NOMO-1 (cell line): ENCODE results near the gene C12orf60.
A peak's percentile ranks its signal among the peaks of the same experiment; 100 is the strongest.

ENCODE experiments used
- DNase-seq, 2 experiments: peaks; one replicate each; lab custom pipeline; 2025; ENCODE audit not compliant: unreplicated experiment in 2 of 2; lab: John Stamatoyannopoulos, UW

Gene C12orf60

GRCh38 chr12:14776236-14776961 is 27.1 kb upstream of the C12orf60 start:
- DNase-seq = peak in 1 of 2 experiments; percentile 20

DNA sequence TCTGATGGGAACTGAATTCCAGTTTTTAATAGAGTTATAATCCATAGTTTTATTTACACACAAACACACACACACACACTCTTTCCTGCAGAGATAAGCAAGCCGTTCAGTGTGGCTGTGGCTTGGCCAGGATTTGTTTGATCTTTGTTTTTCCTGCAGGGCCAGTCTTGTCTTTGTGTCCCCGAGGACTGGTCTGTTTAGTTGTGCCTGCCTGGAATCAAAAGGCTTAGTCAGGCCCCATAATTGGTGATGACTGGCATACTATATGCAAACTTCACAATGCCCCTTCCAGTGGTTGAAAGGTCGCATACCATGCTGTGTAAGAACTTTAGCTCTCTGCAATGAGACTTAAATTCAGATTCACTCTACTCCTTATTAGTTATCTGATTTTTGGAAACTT is 26.2 kb upstream of the C12orf60 start:
- DNase-seq = no peak

DNA sequence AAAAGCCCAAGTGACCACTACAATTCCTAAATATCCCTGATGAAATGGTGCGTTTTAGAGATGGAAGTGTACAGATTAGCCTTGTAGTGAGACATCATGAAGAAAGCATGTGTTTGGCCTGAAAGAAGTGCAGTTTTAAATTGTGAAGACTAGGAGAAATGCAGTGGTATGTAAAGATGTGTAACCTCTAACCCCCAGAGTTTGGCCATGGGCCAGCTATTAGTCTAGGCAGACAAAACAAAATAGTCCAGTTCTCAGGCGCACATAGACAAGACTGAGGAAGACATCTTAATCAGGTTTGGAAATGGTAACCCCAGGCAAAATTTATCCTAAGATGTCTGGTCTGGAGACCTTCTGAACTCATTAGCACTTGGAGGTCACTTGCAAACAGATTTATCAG is 23.6 kb upstream of the C12orf60 start:
- no peak for DNase-seq

GRCh38 chr12:14780859-14781258 is 22.6 kb upstream of the C12orf60 start:
- no peak for DNase-seq

DNA sequence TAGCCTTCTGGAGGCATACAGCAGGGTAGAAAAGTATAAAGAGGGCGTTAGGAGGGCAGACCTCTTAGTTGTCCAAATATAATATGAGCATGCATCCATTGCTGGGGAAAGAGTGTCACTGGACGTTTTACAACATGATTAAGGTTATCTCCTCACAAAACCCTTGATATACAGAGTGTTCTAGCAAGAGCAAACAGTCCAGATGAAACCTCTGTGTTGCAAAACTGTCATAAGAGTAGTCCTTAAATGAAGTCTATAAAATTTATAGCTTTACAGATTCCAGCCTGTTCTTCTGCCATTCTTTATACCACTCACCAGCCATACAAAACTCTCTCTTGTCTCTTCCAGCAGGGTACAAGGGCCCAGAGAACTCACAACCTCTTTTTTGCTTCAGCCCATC is 21.9 kb upstream of the C12orf60 start:
- no peak for DNase-seq

GRCh38 chr12:14782756-14783155 is 20.7 kb upstream of the C12orf60 start:
- no peak for DNase-seq

DNA sequence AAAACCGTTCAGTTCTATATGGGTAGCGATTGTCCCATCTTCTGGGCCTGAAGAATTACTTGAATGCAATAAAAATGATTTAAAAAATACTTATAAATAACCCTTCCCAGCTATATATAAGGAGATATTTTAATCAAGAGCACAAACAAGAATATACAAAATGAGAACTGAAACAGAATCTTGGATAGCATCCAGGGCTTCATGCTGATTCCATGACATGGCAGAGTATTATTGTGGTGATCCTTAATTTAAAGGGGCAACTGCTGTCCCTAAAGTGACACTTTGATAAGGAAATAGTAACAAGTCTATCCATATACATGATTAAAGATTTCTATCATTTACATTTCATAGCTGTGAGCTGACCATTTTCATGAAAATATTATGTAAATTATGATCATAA is 19.0 kb upstream of the C12orf60 start:
- DNase-seq = no peak

DNA sequence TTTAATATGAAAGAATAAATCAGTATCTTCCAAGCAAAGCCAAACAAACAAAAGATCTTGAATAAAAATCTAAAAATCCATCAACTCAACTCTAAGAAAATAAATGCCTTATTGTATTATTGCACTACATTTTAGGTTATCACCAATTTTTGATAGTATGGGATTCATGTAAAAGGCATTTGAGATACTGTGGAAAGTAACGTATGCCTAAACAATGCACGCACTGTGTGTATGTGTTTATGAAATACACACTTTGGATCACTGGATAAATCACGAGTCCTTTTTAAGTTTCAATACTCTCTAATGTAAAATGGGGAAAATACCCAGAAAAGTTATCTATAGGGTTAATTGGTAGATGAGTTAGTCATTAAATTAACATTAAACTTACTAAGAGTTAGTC is 17.9 kb upstream of the C12orf60 start:
- DNase-seq = no peak

DNA sequence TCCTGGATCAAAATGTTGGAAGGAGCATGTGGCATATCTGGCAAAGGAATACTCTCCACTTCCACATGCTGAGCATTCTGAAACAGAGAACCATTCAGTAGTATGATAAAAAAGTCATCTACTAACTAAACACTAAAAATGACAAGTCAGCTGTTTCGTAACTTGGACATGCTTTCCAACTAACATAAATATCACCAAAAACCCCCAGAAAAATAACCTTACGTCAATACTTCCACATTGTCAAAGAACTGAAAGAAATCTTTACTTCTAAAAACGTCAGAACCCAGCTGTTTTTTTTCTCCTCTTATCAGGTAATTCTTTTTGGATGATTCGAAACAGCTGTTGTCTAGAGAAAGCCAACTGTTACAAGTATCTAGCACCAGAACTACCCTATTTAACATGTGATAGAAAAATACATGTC is 8.4 kb upstream of the C12orf60 start:
- no peak for DNase-seq

- no peak for DNase-seq
Observed at GRCh38 chr12:14802247-14802646, 1.2 kb upstream of the C12orf60 start.

GRCh38 chr12:14802721-14803010 is 804 bp upstream of the C12orf60 start:
- DNase-seq = no peak

- DNase-seq = no peak
Observed at GRCh38 chr12:14803830-14804160, 325 bp downstream of the C12orf60 start.

GRCh38 chr12:14810167-14810952 is 6.9 kb downstream of the C12orf60 start:
- DNase-seq = no peak

GRCh38 chr12:14810953-14811483 is 7.5 kb downstream of the C12orf60 start:
- DNase-seq = no peak

DNA sequence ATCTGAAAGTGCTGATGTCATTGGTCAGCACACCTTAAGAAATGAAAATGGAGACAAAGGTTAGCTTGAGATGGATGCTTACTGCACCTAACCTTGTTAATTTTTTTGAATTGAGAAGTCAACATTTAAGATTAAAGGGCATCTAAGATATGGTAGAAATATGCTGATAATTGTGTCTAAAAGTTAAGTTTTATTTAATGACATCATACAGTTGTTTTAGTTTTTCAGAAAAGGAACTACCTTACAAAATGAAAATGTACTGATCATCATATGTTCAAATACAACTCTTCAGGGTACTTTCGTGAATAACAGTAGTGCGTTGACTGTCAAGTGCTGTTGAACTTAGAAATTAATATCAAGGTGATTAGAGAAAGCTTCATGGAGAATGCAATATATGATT is 8.0 kb downstream of the C12orf60 start:
- no peak for DNase-seq

DNA sequence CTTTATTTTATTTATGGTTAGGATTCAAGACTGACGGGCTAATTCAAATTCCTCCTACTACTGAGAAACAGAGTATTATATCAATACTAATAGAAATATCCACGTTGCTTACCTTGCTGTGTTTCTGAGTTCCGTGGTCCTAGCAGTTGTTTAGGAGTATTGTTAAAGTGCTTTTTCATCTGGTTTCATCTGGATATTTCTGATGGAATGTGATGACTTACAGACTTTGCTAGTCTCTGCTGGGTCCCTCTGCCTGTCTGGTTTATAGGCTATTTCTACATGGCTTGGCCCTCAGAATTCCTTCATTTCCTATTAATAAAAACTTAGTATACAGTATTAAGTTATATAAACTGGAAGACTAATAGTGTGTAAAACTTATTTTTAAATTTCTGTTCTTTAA is 10.5 kb downstream of the C12orf60 start, which contains the start of gene SMCO3:
Gene SMCO3 (minus strand): TSS at position 169 of the 400 bp plus-strand sequence. CDS start 7,502 bp downstream, outside the sequence.
- DNase-seq = no peak

GRCh38 chr12:14824012-14824634 is 20.7 kb downstream of the C12orf60 start:
- DNase-seq = no peak

DNA sequence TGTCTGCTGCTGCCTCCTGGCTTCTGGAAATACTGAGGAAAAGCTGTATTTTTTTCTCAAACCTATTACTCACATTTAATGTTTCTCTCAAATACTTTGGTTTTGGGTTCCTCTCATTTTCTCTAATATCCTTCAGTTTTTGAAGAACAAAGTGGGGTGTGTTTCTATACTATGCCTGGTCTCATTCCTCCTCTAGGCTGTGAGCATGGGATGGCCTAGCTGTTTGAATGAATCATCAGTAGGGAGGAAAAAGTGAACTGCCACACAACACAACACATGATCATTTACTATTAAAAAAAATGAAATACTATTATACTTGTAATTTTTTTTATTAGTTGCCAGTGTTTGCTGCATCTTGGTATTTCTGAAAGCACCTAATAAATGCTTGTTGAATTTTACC is 21.8 kb downstream of the C12orf60 start:
- no peak for DNase-seq

- DNase-seq = no peak
Observed at GRCh38 chr12:14826491-14826890, 23.0 kb downstream of the C12orf60 start.

DNA sequence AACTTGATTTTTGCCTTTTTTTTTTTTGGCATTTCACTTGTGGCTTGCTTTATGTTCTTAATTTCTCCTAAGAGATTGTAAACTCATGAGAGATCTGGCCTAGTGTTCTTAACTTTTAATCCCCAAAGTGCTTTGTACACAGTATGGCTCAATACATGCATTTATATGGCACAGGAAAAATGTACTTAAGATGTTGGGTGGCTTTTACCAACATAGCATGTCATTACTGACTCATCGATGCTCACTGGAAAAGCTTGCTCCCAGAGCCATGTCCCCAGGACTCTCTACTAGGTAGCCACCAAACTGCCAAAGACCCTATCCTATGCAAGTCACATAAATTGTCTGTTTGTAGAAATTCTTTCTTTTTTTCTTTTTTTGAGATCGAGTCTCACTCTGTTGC is 23.6 kb downstream of the C12orf60 start:
- DNase-seq = no peak

GRCh38 chr12:14828892-14829291 is 25.4 kb downstream of the C12orf60 start:
- no peak for DNase-seq

GRCh38 chr12:14833336-14833735 is 29.9 kb downstream of the C12orf60 start:
- no peak for DNase-seq
